HK-2 (cell line): ENCODE results near the gene KCNMA1.
A peak's percentile ranks its signal among the peaks of the same experiment; 100 is the strongest.
"Not testable (repeated sequence)": the region's sequence is repeated elsewhere in the genome, so short reads cannot be mapped to it uniquely, and the experiment has no call there.

ENCODE experiments used
- DNase-seq: peaks from one replicate; pipeline ENCODE4 v3.0.0-alpha.2; 2018; ENCODE audit not compliant: unreplicated experiment

KCNMA1 gene

GRCh38 chr10:77604941-77605351, 32.7 kb downstream of the KCNMA1 start:
- DNase-seq: no peak

- DNase-seq: no peak
These were observed 33.5 kb downstream of the KCNMA1 start for GRCh38 chr10:77604063-77604462.

GRCh38 chr10:77603534-77603927, 34.1 kb downstream of the KCNMA1 start:
- DNase-seq: no peak

- no peak for DNase-seq
These were observed 34.6 kb downstream of the KCNMA1 start for GRCh38 chr10:77602913-77603533.

GRCh38 chr10:77602231-77602912, 35.2 kb downstream of the KCNMA1 start:
- no peak for DNase-seq

GRCh38 chr10:77601488-77601887, 36.1 kb downstream of the KCNMA1 start:
- no peak for DNase-seq

GRCh38 chr10:77600640-77601039, 37.0 kb downstream of the KCNMA1 start:
- no peak for DNase-seq

GRCh38 chr10:77599651-77600050, 38.0 kb downstream of the KCNMA1 start:
- DNase-seq: no peak

- no peak for DNase-seq
These were observed 39.0 kb downstream of the KCNMA1 start for GRCh38 chr10:77598606-77599005.

- no peak for DNase-seq
These were observed 40.0 kb downstream of the KCNMA1 start for GRCh38 chr10:77597560-77597959.

GRCh38 chr10:77594471-77594783, 43.2 kb downstream of the KCNMA1 start:
- DNase-seq: no peak

- DNase-seq: no peak
These were observed 43.7 kb downstream of the KCNMA1 start for GRCh38 chr10:77593771-77594470.

GRCh38 chr10:77592946-77593636, 44.5 kb downstream of the KCNMA1 start:
- peak; percentile 54 for DNase-seq

- no peak for DNase-seq
These were observed 45.1 kb downstream of the KCNMA1 start for GRCh38 chr10:77592510-77592909.

- DNase-seq: no peak
These were observed 46.2 kb downstream of the KCNMA1 start for GRCh38 chr10:77591238-77591880.

GRCh38 chr10:77590344-77591237, 47.0 kb downstream of the KCNMA1 start:
- DNase-seq: no peak

GRCh38 chr10:77589703-77590102, 47.9 kb downstream of the KCNMA1 start:
- not testable (repeated sequence) for DNase-seq

GRCh38 chr10:77588886-77589285, 48.7 kb downstream of the KCNMA1 start:
- no peak for DNase-seq

- DNase-seq: no peak
These were observed 50.2 kb downstream of the KCNMA1 start for GRCh38 chr10:77587416-77587790.

- no peak for DNase-seq
These were observed 50.7 kb downstream of the KCNMA1 start for GRCh38 chr10:77586719-77587415.

- DNase-seq: no peak
These were observed 52.7 kb downstream of the KCNMA1 start for GRCh38 chr10:77584938-77585337.
